Colon (tissue), 2 donors: ENCODE measurements around the gene PANK4.
"Not testable (repeated sequence)": the region's sequence is repeated elsewhere in the genome, so short reads cannot be mapped to it uniquely, and the experiment has no call there.

Source experiments
- FAIRE-seq: peaks from 2 replicates; lab custom pipeline; 2012; peaks lifted over from hg19 to GRCh38; lab: Jason Lieb, UNC
- donor health status: control.
- donor health status: control.

Gene PANK4

DNA sequence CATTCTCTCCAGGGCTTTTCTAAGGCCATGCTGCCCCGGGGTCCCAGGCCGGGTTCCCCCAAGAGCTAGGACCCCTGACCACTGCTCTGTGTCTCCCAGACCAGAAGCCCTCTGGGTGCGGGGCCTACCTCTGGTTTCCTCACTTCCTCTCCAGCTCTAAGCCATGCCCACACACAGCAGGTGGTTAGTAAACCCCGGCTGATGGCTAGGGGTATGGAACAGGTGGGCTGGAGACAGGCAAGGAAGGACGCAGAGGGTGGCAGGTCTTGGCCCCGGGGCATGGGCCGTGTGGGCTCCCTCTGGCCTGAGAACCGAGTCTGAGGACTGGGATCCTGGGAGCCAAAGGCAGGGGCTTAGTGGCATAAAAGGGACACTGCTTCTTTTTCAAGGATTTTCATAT lies 66.2 kb downstream of the PANK4 start:
- FAIRE-seq, result no peak

DNA sequence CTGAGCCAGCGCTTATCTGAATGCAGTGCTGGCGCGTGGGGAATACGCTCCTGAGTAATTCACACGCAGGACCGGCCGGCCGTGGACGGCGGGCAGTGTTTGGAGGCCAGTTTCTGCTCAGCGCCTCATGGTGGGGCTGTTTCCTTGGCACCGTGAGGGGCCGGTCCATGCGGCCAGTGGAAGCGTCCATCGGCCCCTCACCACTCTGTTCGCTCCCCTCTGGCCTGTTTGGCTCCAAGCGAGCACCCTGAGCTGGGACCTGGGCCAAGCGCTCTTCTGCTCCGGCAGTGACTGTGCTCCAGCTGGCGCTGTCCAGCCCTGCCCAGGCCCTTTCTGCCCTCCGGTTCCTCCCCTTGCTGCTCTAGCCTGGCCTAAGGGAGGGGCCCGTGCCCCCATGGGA lies 66.6 kb downstream of the PANK4 start:
- FAIRE-seq, result no peak

DNA sequence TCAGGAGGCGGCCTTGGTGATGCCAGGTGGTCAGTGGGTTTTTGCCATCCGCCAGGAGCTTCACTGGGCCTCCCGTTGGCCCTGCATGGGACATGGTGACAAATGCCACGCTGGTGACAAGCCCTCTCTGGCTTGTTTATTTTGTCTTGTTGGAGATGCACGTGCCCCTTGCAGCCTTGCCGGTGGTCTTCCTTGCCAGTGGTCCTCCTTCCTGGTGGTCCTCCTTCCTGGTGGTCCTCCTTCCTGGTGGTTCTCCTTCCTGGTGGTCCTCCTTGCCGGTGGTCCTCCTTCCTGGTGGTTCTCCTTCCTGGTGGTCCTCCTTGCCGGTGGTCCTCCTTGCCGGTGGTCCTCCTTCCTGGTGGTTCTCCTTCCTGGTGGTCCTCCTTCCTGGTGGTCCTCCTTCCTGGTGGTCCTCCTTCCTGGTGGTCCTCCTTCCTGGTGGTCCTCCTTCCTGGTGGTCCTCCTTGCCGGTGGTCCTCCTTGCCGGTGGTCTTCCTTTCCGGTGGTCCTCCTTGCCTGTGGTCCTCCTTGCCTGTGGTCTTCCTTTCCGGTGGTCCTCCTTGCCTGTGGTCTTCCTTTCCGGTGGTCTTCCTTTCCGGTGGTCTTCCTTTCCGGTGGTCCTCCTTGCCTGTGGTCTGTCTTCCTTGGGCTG lies 67.2 kb downstream of the PANK4 start:
- not testable (repeated sequence) for FAIRE-seq

DNA sequence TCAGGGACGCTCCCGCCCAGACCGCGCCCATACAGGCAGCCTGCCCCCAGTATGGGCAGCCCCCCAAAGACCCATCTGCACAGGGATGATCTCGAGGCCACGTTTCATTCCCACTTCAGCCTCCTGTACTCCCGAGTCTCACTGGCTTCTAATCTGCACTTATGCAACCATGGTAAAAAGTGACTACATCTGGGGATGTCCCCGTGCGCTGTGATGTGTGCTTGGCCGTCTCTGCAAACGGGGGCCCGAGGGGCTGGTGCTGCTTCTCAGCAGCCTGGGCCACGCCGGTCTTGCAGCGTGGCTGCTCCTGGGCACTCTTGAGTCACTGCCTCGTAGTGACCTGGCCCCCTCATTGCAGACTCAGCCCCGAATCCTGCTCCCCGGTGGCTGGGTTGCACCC lies 67.7 kb downstream of the PANK4 start:
- no peak for FAIRE-seq
